Peyer's patch (tissue), 4 donors: ENCODE results near the gene CBX2. TPM values are rescaled to one million over a fixed set of nuclear protein-coding genes. Genes with fewer than 3 reads are reported as not detected.

Source experiments
- DNase-seq, 3 donors: peaks; one replicate each; pipeline ENCODE4 v3.0.0-alpha.2; 2017 to 2019
- H3K27ac ChIP-seq, 4 donors: fragments of 200-600 bp; sonication (generic); one replicate each; pipeline ENCODE4 v1.5.1; 2016 to 2019
- H3K27me3 ChIP-seq, 2 donors: fragments of 200-600 bp; sonication (generic); one replicate each; pipeline ENCODE4 v1.5.1; 2019
- H3K36me3 ChIP-seq, 3 donors: fragments of 200-600 bp; sonication (generic); one replicate each; pipeline ENCODE4 v1.5.1; 2016 to 2019
- H3K4me1 ChIP-seq, 4 donors: fragments of 200-600 bp; sonication (generic); one replicate each; pipeline ENCODE4 v1.5.1; 2016 to 2019
- H3K4me3 ChIP-seq, 4 donors: fragments of 200-600 bp; sonication (generic); 1 replicate in 3 of 4; 2 replicates in 1 of 4; pipeline ENCODE4 v1.5.1; 2016 to 2019; ENCODE audit warnings: mild to moderate bottlenecking in 1 of 4
- H3K9me3 ChIP-seq, 4 donors: fragments of 200-600 bp; sonication (generic); one replicate each; pipeline ENCODE4 v1.5.1; 2016 to 2019; ENCODE audit warnings: mild to moderate bottlenecking in 1 of 4
- CTCF ChIP-seq, 6 experiments: fragments of 450-650 bp in 4 of 6; fragments of 200-600 bp in 2 of 6; sonication (generic) in 1 of 6; IDR thresholded peaks; one replicate each; pipeline ENCODE4 v1.5.1; 2017 to 2019; ENCODE audit warnings: antibody characterized with exemption in 6 of 6, mild to moderate bottlenecking in 3 of 6, moderate library complexity in 1 of 6
- POLR2A ChIP-seq, 2 donors: fragments of 450-650 bp; IDR thresholded peaks; one replicate each; pipeline ENCODE4 v1.5.1; 2017; ENCODE audit warnings: antibody characterized with exemption in 2 of 2, mild to moderate bottlenecking in 2 of 2, moderate library complexity in 2 of 2
- total RNA-seq, 4 donors: library from RNA; depleted of rRNA; stranded (reverse); fragments of >200 nt; gene quantifications; one replicate each; pipeline ENCODE4 v1.1.0, GENCODE V29; 2016

The CBX2 gene
- total RNA-seq, 4 donors from 2014 or later = 0.18 to 0.85 (median 0.81) TPM

GRCh38 chr17:79746889-79747507 lies 30.9 kb upstream of the CBX2 start:
- Histone ChIP-seq H3K27ac (no peak overlapping the region), H3K27me3 (peaks cover 0 to 35% of the 10 kb centered on the region in 2 donors), H3K4me3 (no peak overlapping the region), H3K9me3 (no peaks in the 10 kb centered on the region), H3K36me3 (no peaks in the 10 kb centered on the region), H3K4me1 (peaks cover 0 to 21% (median 1%) of the 10 kb centered on the region in 4 donors)
- TF ChIP-seq POLR2A (IDR thresholded peaks at IDR 0.05) (no peak), CTCF (IDR thresholded peaks at IDR 0.05) (no peak)
- DNase-seq = no peak

DNA sequence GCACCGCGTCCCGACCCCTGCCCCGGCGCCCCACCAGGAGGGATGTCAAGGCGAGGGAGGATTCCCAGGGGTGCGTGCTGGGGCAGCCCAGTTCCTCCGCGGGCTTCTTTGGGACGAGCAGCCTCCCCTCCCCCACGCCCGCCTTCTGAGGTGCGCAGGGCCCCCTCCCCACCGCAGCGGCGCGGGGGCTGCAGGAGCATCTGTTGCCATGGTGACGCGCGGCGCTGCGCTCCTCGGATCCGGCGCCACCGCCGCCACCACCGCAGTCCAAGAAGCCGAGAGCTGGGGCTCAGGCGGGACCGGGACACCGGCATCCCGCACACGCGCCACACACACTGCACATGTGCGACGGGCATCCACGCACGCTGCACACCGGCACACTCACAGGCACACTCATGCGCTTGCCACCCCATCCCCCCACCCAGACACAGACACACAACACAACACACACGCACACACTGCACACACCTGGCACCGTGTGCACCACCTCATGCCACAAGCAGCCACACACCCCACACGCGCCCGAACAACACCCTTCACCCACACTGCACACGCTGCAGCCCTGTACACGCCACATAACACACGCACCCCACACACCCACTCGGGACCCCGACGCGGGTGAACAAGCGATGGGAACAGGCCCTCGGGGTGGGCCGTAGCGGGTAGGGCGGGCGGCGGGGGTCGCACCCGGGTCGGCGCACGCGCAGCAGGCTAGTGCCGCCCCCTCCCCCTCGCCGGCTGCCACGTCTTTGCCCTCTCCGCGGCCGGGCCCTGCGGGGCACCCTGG lies 30.2 kb upstream of the CBX2 start:
- Histone ChIP-seq H3K4me3 (no peak overlapping the region), H3K27ac (no peak overlapping the region), H3K36me3 (no peaks in the 10 kb centered on the region), H3K4me1 (peaks cover 0 to 14% (median 0%) of the 10 kb centered on the region in 4 donors), H3K27me3 (peaks cover 0 to 35% of the 10 kb centered on the region in 2 donors), H3K9me3 (no peaks in the 10 kb centered on the region)
- DNase-seq = no peak
- TF ChIP-seq CTCF (IDR thresholded peaks at IDR 0.05) (no peak), POLR2A (IDR thresholded peaks at IDR 0.05) (no peak)

GRCh38 chr17:79748295-79749099 lies 29.5 kb upstream of the CBX2 start:
- H3K4me3 ChIP-seq = no peak overlapping the region
- TF ChIP-seq POLR2A (IDR thresholded peaks at IDR 0.05) (no peak), CTCF (IDR thresholded peaks at IDR 0.05) (no peak)
- peaks cover 0 to 35% of the 10 kb centered on the region in 2 donors for H3K27me3 ChIP-seq
- H3K4me1 ChIP-seq = peaks cover 0 to 13% (median 0%) of the 10 kb centered on the region in 4 donors
- H3K9me3 ChIP-seq = no peaks in the 10 kb centered on the region
- no peak overlapping the region for H3K27ac ChIP-seq
- H3K36me3 ChIP-seq = no peaks in the 10 kb centered on the region
- no peak for DNase-seq

GRCh38 chr17:79749156-79749815 lies 28.7 kb upstream of the CBX2 start:
- Histone ChIP-seq H3K9me3 (no peaks in the 10 kb centered on the region), H3K36me3 (no peaks in the 10 kb centered on the region), H3K4me3 (no peak overlapping the region), H3K4me1 (peaks cover 0 to 13% (median 0%) of the 10 kb centered on the region in 4 donors), H3K27me3 (peaks cover 0 to 35% of the 10 kb centered on the region in 2 donors), H3K27ac (no peak overlapping the region)
- DNase-seq = no peak
- TF ChIP-seq CTCF (IDR thresholded peaks at IDR 0.05) = no peak
- TF ChIP-seq POLR2A (IDR thresholded peaks at IDR 0.05) = no peak

GRCh38 chr17:79749958-79750357 lies 28.0 kb upstream of the CBX2 start:
- Histone ChIP-seq H3K4me3 (no peak overlapping the region), H3K9me3 (no peaks in the 10 kb centered on the region), H3K27me3 (peaks cover 0 to 35% of the 10 kb centered on the region in 2 donors), H3K36me3 (no peaks in the 10 kb centered on the region), H3K4me1 (peaks cover 0 to 13% (median 0%) of the 10 kb centered on the region in 4 donors), H3K27ac (no peak overlapping the region)
- DNase-seq = no peak
- TF ChIP-seq CTCF (IDR thresholded peaks at IDR 0.05) = no peak
- TF ChIP-seq POLR2A (IDR thresholded peaks at IDR 0.05) = no peak
